GM12878 (cell line): Measurements from ENCODE around the gene OTULINL. TPM values are rescaled to one million over a fixed set of nuclear protein-coding genes. Genes with fewer than 3 reads are reported as not detected.

Experiments used
- ATAC-seq: fragments of 200-7000 bp; cut with Tn5 transposase; 3 replicates; pipeline ENCODE4 v1.9.1; 2020; ENCODE audit warnings: mild to moderate bottlenecking, moderate library complexity
- BruUV-seq: library from RNA; stranded (reverse); fragments of 400-500 nt; replicated peaks from 2 replicates; lab custom pipeline; 2021; lab: Mats Ljungman, UMichigan
- CTCF ChIA-PET: fragments of 300-600 bp; sonication (Branson Sonifier 250); formaldehyde crosslinking; extraction: SDS; loops from one replicate; lab custom pipeline; 2021; ENCODE audit warnings: inconsistent platforms; lab: Yijun Ruan, JAX
- POLR2A ChIA-PET: fragments of 350-600 bp; formaldehyde crosslinking; extraction: SDS; loops from one replicate; lab custom pipeline; 2021; ENCODE audit warnings: inconsistent platforms; lab: Charles Lee
- RAD21 ChIA-PET: fragments of 300-600 bp; sonication (Branson Sonifier 250); formaldehyde crosslinking; loops from one replicate; lab custom pipeline; 2023; ENCODE audit warnings: antibody characterized with exemption; ENCODE audit not compliant: unreplicated experiment; lab: Charles Lee
- SMC1A ChIA-PET: fragments of 300-600 bp; sonication (Branson Sonifier 250); formaldehyde crosslinking; loops from one replicate; lab custom pipeline; 2023; ENCODE audit not compliant: unreplicated experiment, uncharacterized antibody; lab: Charles Lee
- DNase-seq: peaks from one replicate; pipeline ENCODE4 v3.0.0-alpha.2; 2011; ENCODE audit warnings: low read depth, low spot score
- FAIRE-seq: peaks from 3 replicates; lab custom pipeline; 2011; peaks lifted over from hg19 to GRCh38; lab: Jason Lieb, UNC
- H2AFZ ChIP-seq: 2 replicates; pipeline ENCODE4 v1.6.0; 2011; ENCODE audit warnings: low read depth, low read length, control low read depth; ENCODE audit not compliant: control insufficient read depth
- H3K27ac ChIP-seq: 2 replicates; pipeline ENCODE4 v1.5.1; 2011; ENCODE audit warnings: control low read depth; ENCODE audit not compliant: control insufficient read depth, insufficient read depth
- H3K27me3 ChIP-seq, 2 experiments: replicated peaks in 1 of 2; 2 replicates each; pipeline versions ENCODE4 v1.6.0 to v1.6.1; 2011; ENCODE audit warnings: low read length in 1 of 2; ENCODE audit not compliant: control insufficient read depth in 2 of 2, insufficient read depth in 2 of 2
- H3K36me3 ChIP-seq, 2 experiments: 2 replicates each; pipeline ENCODE4 v1.5.1; 2011; ENCODE audit warnings: low read length in 1 of 2; ENCODE audit not compliant: control insufficient read depth in 2 of 2, insufficient read depth in 2 of 2
- H3K4me1 ChIP-seq: 2 replicates; pipeline ENCODE4 v1.6.1; 2011; ENCODE audit warnings: mild to moderate bottlenecking, low read length, moderate library complexity, mixed read lengths; ENCODE audit not compliant: control insufficient read depth, insufficient read depth
- H3K4me2 ChIP-seq: 2 replicates; pipeline ENCODE4 v1.6.0; 2011; ENCODE audit warnings: control low read depth; ENCODE audit not compliant: control insufficient read depth, insufficient read depth
- H3K4me3 ChIP-seq: fragments of 200-600 bp; sonication (generic); 2 replicates; pipeline ENCODE4 v1.5.1; 2016
- H3K79me2 ChIP-seq: 2 replicates; pipeline ENCODE4 v1.6.0; 2011; ENCODE audit warnings: low read length; ENCODE audit not compliant: control insufficient read depth, insufficient read depth
- H3K9ac ChIP-seq: 2 replicates; pipeline ENCODE4 v1.8.0; 2011; ENCODE audit warnings: low read length, control low read depth, mixed read lengths; ENCODE audit not compliant: control insufficient read depth, insufficient read depth
- H3K9me3 ChIP-seq: replicated peaks from 3 replicates; pipeline ENCODE4 v1.5.1; 2011; ENCODE audit warnings: mild to moderate bottlenecking, low read length; ENCODE audit not compliant: control insufficient read depth, insufficient read depth
- H4K20me1 ChIP-seq: 2 replicates; pipeline ENCODE4 v1.6.0; 2011; ENCODE audit not compliant: control insufficient read depth, insufficient read depth
- BCL3 ChIP-seq: IDR thresholded peaks from 2 replicates; pipeline ENCODE4 v1.6.1; 2011; ENCODE audit warnings: borderline replicate concordance, low read depth, mild to moderate bottlenecking, moderate library complexity, low read length; ENCODE audit not compliant: insufficient read depth, poor library complexity, severe bottlenecking
- CBX3 ChIP-seq: fragments of 200-600 bp; sonication (generic); IDR thresholded peaks from 2 replicates; pipeline ENCODE4 v1.6.1; 2016; ENCODE audit warnings: low read depth, borderline replicate concordance
- FOXK2 ChIP-seq: fragments of 450-650 bp; IDR thresholded peaks from 2 replicates; pipeline ENCODE4 v1.6.1; 2017; ENCODE audit warnings: mild to moderate bottlenecking, moderate library complexity
- GATAD2B ChIP-seq: fragments of 450-650 bp; conservative IDR thresholded peaks from 2 replicates; pipeline ENCODE4 v1.6.1; 2017; ENCODE audit warnings: low read depth, mild to moderate bottlenecking, moderate library complexity
- HDAC2 ChIP-seq: fragments of 200-600 bp; sonication (generic); IDR thresholded peaks from 2 replicates; pipeline ENCODE4 v1.6.1; 2017
- MAX ChIP-seq: IDR thresholded peaks from 2 replicates; pipeline ENCODE4 v1.6.1; 2012; ENCODE audit warnings: low read depth, low read length, improper control_type of control experiment
- NFXL1 ChIP-seq: fragments of 450-650 bp; IDR thresholded peaks from 2 replicates; pipeline ENCODE4 v1.6.1; 2017; ENCODE audit warnings: antibody characterized with exemption, mild to moderate bottlenecking, borderline replicate concordance
- NFYA ChIP-seq: IDR thresholded peaks from 2 replicates; pipeline ENCODE4 v1.6.1; 2011; ENCODE audit warnings: low read depth, mild to moderate bottlenecking, low read length, improper control_type of control experiment, borderline replicate concordance
- NR2C1 ChIP-seq: fragments of 450-650 bp; IDR thresholded peaks from 2 replicates; pipeline ENCODE4 v1.6.1; 2017; ENCODE audit warnings: antibody characterized with exemption, mild to moderate bottlenecking, moderate library complexity
- PBX3 ChIP-seq: IDR thresholded peaks from 2 replicates; pipeline ENCODE4 v1.6.1; 2011; ENCODE audit warnings: mild to moderate bottlenecking, low read depth, low read length, moderate library complexity; ENCODE audit not compliant: insufficient replicate concordance
- POLR2A ChIP-seq: IDR thresholded peaks from 2 replicates; pipeline ENCODE4 v1.6.1; 2011; ENCODE audit warnings: low read depth, mild to moderate bottlenecking, low read length
- RBBP5 ChIP-seq: fragments of 200-600 bp; sonication (generic); conservative IDR thresholded peaks from 2 replicates; pipeline ENCODE4 v1.6.1; 2016
- SKIL ChIP-seq: fragments of 450-650 bp; IDR thresholded peaks from 2 replicates; pipeline ENCODE4 v1.6.1; 2017; ENCODE audit warnings: mild to moderate bottlenecking, low read depth, inconsistent platforms; ENCODE audit not compliant: poor library complexity, severe bottlenecking
- SREBF1 ChIP-seq: IDR thresholded peaks from 2 replicates; pipeline ENCODE4 v1.6.1; 2012; ENCODE audit warnings: mild to moderate bottlenecking, low read length
- TAF1 ChIP-seq: IDR thresholded peaks from 2 replicates; pipeline ENCODE4 v1.6.1; 2011; ENCODE audit warnings: mild to moderate bottlenecking, low read depth, low read length, borderline replicate concordance
- YY1 ChIP-seq: IDR thresholded peaks from 2 replicates; pipeline ENCODE4 v1.6.1; 2011; ENCODE audit warnings: low read depth, mild to moderate bottlenecking, low read length
- ZNF217 ChIP-seq: fragments of 450-650 bp; IDR thresholded peaks from 2 replicates; pipeline ENCODE4 v1.6.1; 2017; ENCODE audit warnings: antibody characterized with exemption, mild to moderate bottlenecking
- ZNF592 ChIP-seq: fragments of 450-650 bp; IDR thresholded peaks from 2 replicates; pipeline ENCODE4 v1.6.1; 2017; ENCODE audit warnings: mild to moderate bottlenecking, moderate library complexity
- WGBS: methylation state at CpG from one replicate; pipeline ENCODE4 v1.1.6; 2016; ENCODE audit warnings: low lambda C conversion rate; ENCODE audit not compliant: insufficient replicate concordance, insufficient coverage; ENCODE audit errors: missing lambda C conversion rate; 5-methylcytosine and 5-hydroxymethylcytosine counted together
- in situ Hi-C: fragments of 300-500 bp; cut with MboI; formaldehyde crosslinking; loops from 9 replicates; pipeline ENCODE4 v1.14.3; 2018; ENCODE audit warnings: mixed read lengths
- intact Hi-C: fragments of 100-400 bp; cut with micrococcal nuclease; formaldehyde crosslinking; loops from one replicate; pipeline ENCODE4 v1.14.2; 2022; ENCODE audit not compliant: unreplicated experiment
- polyA plus RNA-seq, 11 experiments: library from polyadenylated mRNA; depleted of rRNA in 4 of 11; unstranded in 6 of 11; stranded (reverse) in 5 of 11; fragments of >200 nt; fragmentation: Nextera tagmentation in 4 of 11; fragmentation: Illumina TruSeq in 1 of 11; extraction: Ambion mirVana in 4 of 11; extraction: Trizol in 1 of 11; gene quantifications; 1 replicate in 1 of 11; 2 replicates in 10 of 11; pipeline versions ENCODE4 v1.2.1 to v1.2.3, GENCODE V29; 2011 to 2016; ENCODE audit warnings: inconsistent platforms in 2 of 11, missing spikeins in 2 of 11, low read depth in 1 of 11
- total RNA-seq, 4 experiments: library from RNA; depleted of rRNA in 3 of 4; stranded (reverse); fragments of >200 nt in 3 of 4; fragmentation: Illumina TruSeq in 1 of 4; extraction: Trizol in 1 of 4; gene quantifications; 2 replicates each; pipeline versions ENCODE4 v1.2.1 to v1.2.3, GENCODE V29; 2013 to 2021

The OTULINL gene
- total and polyA plus RNA-seq, 10 of the 15 experiments (the other 5 are each of a cell fraction or from before 2014, with no cell fraction given): 0.60 to 4.7 (median 1.8) TPM

- ChIA-PET RAD21 (no interaction called here), SMC1A (no interaction called here), CTCF (no interaction called here), POLR2A (no interaction called here)
- TF ChIP-seq NFXL1: no peak
- TF ChIP-seq SREBF1: no peak
- TF ChIP-seq ZNF217: no peak
- no peak for TF ChIP-seq BCL3
- no peak for TF ChIP-seq NR2C1
- TF ChIP-seq NFYA: no peak
- no peak for TF ChIP-seq MAX
- TF ChIP-seq TAF1: no peak
- no peak for TF ChIP-seq GATAD2B
- TF ChIP-seq HDAC2: no peak
- TF ChIP-seq POLR2A: no peak
- TF ChIP-seq ZNF592: no peak
- TF ChIP-seq SKIL: no peak
- no peak for TF ChIP-seq PBX3
- TF ChIP-seq CBX3: no peak
- TF ChIP-seq RBBP5: no peak
- no peak for TF ChIP-seq FOXK2
- TF ChIP-seq YY1: no peak
- Histone ChIP-seq H3K36me3 (no peaks in the 10 kb centered on the region), H2AFZ (no peak overlapping the region), H3K4me3 (no peak overlapping the region), H3K79me2 (no peaks in the 10 kb centered on the region), H3K4me1 (no peaks in the 10 kb centered on the region), H3K4me2 (no peak overlapping the region), H4K20me1 (no peaks in the 10 kb centered on the region), H3K27ac (no peak overlapping the region), H3K9ac (no peak overlapping the region), H3K27me3 (no peaks in the 10 kb centered on the region), H3K9me3 (no peaks in the 10 kb centered on the region)
- FAIRE-seq (no peak), ATAC-seq (no peak), DNase-seq (no peak)
- in situ Hi-C loops (no loop called here), intact Hi-C loops (no loop called here)
- no TSS peak for BruUV-seq
- 27% methylated on average over 2 of the region's 2 CpGs for WGBS
Observed at GRCh38 chr5:14608169-14608568, 26.6 kb downstream of the OTULINL start.
